HCT116 (cell line): ENCODE measurements around the gene BTBD6.

Experiments
- RAD21 ChIP-seq: IDR thresholded peaks from 2 replicates; pipeline ENCODE4 v1.6.1; 2012; ENCODE audit warnings: low read depth, mild to moderate bottlenecking
- ZFX ChIP-seq: fragments of 450-650 bp; IDR thresholded peaks from 2 replicates; pipeline ENCODE4 v1.6.1; 2017
- TF ChIP-seq, protein P1 (sequence below), 3 experiments: fragments of 200-600 bp in 1 of 3; sonication (generic) in 1 of 3; IDR thresholded peaks in 2 of 3; conservative IDR thresholded peaks in 1 of 3; 2 replicates each; pipeline ENCODE4 v1.5.1; 2012 to 2017; ENCODE audit warnings: low read depth in 2 of 3, low read length in 2 of 3, antibody characterized with exemption in 1 of 3, borderline replicate concordance in 1 of 3, control low read depth in 1 of 3, mild to moderate bottlenecking in 1 of 3, mixed read lengths in 1 of 3, mixed run types in 1 of 3, moderate library complexity in 1 of 3; ENCODE audit not compliant: insufficient read depth in 1 of 3

DNA sequence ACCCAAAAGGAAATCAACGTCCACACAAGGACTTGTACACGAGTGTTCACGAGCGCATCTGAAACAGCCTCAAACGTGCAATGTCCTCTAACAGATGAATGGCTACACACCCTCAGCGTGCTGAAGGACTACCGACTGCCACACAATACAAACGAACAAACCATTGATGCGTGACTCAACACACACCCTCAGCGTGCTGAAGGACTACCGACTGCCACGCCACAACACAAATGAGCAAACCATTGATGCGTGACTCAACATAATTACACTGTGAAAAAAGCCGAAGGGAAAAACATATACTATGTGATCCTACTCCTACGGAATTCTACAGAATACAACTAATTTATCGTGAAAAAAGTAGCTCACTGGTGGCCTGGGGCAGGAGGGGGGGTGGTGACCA is 25.1 kb upstream of the BTBD6 start:
- TF ChIP-seq ZFX: no peak
- TF ChIP-seq, protein P1, sequence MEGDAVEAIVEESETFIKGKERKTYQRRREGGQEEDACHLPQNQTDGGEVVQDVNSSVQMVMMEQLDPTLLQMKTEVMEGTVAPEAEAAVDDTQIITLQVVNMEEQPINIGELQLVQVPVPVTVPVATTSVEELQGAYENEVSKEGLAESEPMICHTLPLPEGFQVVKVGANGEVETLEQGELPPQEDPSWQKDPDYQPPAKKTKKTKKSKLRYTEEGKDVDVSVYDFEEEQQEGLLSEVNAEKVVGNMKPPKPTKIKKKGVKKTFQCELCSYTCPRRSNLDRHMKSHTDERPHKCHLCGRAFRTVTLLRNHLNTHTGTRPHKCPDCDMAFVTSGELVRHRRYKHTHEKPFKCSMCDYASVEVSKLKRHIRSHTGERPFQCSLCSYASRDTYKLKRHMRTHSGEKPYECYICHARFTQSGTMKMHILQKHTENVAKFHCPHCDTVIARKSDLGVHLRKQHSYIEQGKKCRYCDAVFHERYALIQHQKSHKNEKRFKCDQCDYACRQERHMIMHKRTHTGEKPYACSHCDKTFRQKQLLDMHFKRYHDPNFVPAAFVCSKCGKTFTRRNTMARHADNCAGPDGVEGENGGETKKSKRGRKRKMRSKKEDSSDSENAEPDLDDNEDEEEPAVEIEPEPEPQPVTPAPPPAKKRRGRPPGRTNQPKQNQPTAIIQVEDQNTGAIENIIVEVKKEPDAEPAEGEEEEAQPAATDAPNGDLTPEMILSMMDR (IDR thresholded peaks at IDR 0.05 in 2 of 3, conservative IDR thresholded peaks at IDR 0.05 in 1 of 3; ENCODE audit: borderline replicate concordance in 1 of 3, insufficient read depth in 1 of 3, low read depth in 2 of 3, low read length in 2 of 3): no peak
- TF ChIP-seq RAD21: no peak
